Muscle of back (tissue), 11 donors: Measurements from ENCODE around the gene MPPED1. TPM values are rescaled to one million over a fixed set of nuclear protein-coding genes. Genes with fewer than 3 reads are reported as not detected.

Experiments
- DNase-seq, 3 donors: peaks; one replicate each; pipeline versions ENCODE4 v3.0.0 to v3.0.0-alpha.2; 2013
- polyA plus RNA-seq, 10 donors: library from polyadenylated mRNA; unstranded; fragments of 120-200 nt; gene quantifications; one replicate each; pipeline ENCODE4 v1.2.1, GENCODE V29; 2013; ENCODE audit not compliant: insufficient read length in 10 of 10

MPPED1 gene
- polyA plus RNA-seq, 10 donors = 0.27 to 4.8 (median 0.45) TPM

GRCh38 chr22:43429426-43429825 is 17.6 kb downstream of the MPPED1 start:
- DNase-seq = no peak

DNA sequence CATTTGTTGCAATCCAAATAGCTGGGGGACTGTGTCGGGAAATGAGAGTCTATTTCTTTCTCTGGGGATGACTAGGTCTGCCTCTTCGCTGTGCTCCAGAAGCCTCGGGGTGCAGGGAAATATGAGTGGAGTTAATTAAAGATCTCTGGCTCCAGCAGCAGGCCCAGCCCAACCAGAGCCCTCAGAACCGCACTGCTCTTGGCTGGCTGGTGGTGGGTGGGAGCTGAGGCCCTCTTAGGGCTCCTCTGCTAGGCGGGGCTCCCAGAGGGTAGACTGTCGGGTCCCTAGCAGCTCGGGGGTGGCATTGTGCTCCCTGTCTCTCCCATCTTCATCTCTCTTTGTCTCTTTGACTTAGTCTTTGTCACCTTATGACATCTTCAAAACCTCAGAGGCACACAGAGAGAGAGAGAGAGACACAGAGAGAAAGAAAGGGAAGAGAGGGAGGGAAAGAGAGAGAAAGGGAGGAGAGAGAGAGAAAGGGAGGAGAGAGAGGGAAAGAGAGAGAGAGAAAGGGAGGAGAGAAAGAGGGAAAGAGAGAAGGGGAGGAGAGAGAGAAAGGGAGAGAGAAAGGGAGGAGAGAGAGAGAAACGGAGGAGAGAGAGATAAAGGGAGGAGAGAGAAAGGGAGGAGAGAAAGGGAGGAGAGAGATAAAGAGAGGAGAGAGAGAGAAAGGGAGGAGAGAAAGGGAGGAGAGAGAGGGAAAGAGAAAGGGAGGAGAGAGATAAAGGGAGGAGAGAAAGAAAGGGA is 20.2 kb downstream of the MPPED1 start:
- peak in 1 of 3 donors; percentile 26 for DNase-seq

- no peak for DNase-seq
These were observed 21.1 kb downstream of the MPPED1 start for GRCh38 chr22:43432883-43433415.

DNA sequence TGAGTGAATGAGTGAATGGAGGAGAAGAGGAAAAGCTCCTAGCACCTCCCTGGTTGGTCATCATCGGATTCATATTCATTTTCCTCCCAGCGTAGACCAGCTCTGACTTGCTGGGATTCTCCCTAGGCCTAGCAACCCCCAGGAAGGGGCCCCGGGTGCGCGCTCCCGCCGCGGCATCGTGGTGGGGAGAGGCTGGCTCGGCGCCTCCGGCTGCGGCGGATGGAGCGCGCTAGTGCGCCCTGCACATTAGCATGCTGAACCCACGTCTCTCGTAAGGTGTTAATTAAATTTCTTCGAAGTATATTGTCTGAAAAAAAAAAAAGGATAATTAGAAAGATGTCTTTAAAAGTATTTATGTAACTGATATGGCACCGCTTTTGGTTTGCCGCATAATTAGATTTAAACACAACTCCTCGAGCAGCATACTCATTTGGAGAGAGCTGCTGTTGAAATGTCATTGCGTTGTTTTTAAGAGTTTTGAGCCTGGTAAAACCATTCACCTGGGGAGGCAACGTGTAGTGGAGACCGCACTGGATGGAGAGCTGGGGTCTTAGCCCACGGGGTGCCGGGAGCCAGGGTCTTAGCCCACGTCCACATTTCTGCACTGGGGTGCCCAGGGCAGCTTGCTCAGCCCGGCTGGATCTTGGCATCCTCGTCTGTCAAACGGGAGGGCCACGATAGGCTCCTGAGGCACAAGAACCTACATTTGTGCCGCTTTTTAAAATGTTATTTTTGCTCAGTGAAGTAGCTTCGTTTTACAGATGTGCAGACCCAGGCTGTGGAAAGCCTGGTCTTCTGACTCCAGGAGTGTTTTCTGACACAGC is 21.8 kb downstream of the MPPED1 start:
- no peak for DNase-seq

DNA sequence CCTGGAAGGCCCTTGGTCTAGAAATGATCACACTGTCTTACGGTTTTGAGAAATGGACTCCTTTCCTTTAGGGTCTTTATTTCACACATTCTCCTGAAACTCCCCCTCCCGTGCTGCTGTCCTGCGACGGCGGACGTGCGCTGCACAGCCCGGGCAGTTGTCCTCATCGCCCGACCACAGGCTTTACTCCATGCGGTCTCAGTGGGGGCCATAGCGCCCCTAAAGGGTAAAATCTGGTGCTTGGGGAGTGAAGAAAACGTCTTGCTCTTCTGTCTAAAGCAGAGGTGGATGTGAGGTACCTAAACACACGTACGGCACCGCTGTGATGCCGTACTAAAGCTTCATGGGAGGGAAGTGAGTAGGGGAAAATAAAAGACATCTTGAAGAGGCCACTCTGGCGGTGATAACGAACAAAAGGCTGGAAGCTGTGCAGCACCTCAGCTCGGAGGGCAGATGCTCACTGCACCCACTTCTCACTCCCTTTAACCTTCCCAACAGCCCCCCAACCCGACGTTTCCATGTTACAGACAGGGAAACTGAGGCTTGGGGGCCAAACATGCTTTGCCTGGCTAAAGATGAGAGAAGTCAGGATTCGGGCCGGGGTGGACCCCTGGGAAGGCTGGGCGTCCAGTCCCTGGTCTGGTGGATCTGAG is 22.6 kb downstream of the MPPED1 start:
- DNase-seq = no peak

DNA sequence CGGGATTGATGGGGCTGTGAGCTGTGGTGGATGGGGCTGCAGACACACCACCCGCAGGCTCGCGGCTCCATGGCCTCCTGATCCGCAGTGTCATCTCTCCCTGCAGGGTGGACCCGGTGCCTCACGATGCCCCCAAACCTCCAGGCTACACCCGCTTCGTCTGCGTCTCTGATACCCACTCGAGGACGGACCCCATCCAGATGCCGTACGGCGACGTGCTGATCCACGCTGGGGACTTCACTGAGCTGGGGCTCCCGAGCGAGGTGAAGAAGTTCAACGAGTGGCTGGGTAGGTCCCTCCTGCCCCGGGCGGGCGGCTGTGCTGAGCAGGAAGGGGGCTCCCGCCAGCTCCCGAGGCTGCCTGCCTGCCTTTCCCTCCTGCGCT is 23.1 kb downstream of the MPPED1 start:
- DNase-seq = no peak

DNA sequence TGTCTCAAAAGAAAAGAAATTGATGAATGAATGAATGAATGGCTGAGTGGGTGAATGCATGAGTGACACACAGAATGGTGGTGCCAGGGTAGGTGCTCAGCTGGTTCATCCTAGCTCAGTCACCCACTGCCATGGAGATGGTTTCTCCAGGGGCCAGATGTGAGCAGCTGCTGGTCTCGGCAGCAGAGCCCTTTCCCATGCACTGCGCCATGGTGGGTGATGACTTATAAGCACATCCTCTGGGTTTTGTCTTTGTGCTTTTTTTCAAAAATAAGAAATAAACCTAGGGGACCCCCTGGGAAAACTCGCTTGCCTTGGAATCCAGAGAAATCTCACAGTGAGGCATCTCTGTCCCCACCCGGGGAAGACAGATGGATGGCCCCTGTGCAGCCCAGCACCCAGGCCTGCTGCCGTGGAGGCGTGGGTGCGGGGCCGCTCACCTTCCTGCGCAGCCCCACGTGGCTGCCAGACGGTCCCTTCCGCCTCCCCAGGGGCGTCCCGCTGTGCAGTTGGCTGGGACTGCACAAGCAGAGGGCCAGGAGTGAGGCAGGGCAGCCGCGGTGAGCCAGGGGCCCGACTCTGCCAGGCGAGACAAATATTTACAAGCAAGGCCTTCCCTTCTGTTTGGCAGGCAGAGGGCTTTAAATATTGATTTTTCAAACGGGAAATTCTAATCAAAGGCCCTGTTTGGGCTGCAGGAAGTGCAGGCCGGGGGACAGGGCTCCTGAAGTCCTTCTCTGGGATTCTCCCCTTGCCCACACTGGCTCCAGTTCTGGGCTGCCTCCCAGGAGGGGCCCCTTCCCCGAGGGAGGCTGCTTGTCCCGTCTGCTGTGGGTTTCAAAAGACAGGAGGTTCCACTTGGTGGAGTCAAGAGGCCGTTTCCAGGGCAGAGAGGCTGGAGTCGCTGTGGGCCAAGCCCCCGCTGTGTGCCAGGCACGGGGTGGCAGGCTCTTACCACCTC is 24.3 kb downstream of the MPPED1 start:
- DNase-seq = no peak

- no peak for DNase-seq
These were observed 25.1 kb downstream of the MPPED1 start for GRCh38 chr22:43436868-43437267.

GRCh38 chr22:43437871-43438475 is 26.2 kb downstream of the MPPED1 start:
- DNase-seq = no peak

DNA sequence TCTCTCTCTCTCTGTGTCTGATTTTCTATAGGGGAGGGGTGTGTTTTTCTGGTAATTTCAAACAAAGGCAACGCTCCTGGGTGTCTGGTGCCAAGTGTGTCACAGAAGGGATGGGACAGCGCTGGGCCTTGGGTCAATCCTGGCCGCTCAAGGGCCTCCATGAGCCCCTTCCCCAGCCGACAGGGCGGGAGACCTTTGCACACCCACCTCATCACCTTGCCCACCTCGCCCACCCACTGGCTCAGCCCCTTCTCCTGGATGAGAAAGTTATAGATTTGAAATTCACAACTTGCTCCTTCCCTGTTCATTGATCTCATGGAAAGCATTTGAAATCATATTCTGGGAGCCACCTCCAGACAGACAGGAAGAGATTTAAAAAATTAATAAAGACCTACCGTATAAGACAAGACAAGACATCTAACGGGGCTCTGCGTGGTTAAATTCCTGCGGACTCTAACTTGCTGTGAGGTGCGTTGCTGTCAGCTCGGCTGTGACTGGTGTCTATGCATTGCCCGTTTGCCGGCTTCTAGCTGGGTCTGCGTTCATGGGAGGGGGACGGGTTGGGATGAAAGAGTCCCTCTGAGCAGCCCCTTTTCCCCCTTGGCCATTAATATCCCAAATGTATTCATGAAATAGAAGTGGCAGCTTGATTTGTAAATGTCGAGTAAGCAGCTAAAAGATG is 27.0 kb downstream of the MPPED1 start:
- DNase-seq = no peak

DNA sequence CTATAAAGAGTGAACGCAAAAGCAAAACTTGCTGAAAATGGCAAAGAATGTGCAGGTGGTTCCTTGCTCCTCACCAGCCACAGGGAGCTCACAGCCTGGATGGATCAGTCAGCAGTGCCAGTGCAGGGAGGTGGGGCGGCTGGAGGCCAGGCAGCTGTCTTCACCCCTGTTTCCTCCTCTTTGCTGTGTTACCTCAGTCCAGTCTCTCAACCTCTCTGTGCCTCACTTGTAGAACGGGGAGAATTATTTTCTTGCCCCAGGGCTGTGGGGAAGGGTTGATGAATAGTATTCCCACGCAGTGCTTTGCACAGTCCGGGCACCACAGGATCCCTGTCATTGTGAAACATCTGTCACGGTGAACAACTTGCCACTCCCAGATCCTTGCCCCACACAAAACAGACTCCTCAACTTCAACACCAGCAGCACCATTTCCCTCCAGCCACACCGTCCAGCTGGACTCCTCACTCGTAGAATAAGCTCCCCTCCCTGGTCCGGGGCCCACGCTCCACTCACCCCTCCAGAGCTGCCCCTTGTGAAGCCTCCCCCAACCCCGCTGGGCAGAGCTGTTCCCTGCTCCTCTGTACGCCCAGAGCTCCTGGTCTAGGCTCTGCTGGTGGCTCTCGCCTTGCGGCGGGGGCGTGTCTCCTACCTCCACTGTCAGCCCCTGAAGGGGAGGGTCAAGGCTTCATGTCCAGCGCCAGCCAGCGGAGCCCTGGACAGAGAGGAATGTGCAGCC is 27.7 kb downstream of the MPPED1 start:
- DNase-seq = no peak

DNA sequence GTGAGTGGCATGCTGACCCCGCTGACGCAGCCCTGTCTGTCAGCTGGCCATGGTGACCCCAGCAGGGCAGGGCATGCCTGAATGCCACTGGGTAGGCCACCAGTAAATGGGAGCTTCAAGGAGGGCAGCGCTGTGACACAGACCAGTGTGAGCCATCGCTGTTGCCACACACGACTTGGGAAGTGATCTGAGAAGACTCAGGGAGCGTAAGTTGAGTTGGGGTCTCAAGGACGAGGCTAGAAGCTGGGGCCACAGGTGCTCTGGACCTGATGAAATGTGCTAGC is 28.2 kb downstream of the MPPED1 start:
- DNase-seq = no peak

GRCh38 chr22:43440556-43440955 is 28.7 kb downstream of the MPPED1 start:
- DNase-seq = no peak

DNA sequence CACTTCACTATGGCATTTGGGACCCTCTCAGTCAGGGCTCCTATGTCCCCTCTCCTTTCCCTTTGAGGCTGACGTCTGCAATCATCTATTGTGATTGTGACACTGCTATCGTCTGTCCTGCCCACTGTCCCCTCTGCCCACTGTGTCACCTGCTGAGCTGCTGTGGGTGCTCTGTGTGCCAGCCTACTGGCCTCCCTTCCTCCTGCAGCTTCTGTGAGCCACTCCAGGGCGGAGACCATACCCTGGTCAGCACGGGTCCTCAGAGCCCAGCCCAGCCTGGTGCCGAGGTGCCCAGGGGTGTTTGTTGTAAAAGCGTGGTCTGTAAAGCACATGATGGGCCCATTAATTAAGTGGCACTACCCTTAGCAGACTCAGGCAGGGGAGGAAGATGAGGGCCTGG is 29.4 kb downstream of the MPPED1 start:
- no peak for DNase-seq

DNA sequence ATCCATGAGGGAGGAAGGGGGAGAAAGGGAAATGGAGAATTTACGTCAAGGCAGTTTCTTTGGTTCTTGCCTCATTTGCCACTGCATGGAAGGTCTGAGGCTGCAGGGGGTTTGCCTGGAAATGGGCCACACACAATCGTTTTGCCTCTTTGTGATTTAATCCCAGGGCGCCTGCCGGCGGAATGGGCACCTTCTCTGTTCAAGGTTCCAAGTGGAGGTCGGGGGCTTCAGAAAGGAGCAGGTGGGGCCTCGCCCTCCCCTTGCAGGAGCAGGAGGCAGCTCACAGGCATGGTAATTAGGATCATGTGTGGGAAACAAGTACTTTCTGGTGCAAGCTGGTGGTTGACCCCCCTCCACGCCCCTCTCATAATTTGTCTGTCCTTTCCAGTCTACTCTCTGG is 29.9 kb downstream of the MPPED1 start:
- DNase-seq = no peak

GRCh38 chr22:43442386-43443151 is 30.8 kb downstream of the MPPED1 start:
- no peak for DNase-seq

DNA sequence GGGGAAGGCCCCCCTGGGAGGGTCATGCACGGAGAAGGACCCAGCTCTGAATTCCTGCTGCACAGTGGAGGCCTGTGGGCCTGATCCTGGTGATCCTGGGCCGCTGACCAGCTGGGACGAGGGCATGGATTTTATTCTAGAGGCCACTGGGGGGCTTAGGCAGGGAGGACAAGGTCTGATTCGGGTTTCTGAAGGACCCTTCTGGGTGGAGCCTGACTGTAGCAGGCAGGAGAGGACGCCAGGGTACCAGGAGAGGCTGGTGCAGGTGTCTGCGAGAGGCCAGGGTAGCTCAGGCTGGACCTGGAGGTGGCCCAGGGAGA is 31.3 kb downstream of the MPPED1 start:
- no peak for DNase-seq

DNA sequence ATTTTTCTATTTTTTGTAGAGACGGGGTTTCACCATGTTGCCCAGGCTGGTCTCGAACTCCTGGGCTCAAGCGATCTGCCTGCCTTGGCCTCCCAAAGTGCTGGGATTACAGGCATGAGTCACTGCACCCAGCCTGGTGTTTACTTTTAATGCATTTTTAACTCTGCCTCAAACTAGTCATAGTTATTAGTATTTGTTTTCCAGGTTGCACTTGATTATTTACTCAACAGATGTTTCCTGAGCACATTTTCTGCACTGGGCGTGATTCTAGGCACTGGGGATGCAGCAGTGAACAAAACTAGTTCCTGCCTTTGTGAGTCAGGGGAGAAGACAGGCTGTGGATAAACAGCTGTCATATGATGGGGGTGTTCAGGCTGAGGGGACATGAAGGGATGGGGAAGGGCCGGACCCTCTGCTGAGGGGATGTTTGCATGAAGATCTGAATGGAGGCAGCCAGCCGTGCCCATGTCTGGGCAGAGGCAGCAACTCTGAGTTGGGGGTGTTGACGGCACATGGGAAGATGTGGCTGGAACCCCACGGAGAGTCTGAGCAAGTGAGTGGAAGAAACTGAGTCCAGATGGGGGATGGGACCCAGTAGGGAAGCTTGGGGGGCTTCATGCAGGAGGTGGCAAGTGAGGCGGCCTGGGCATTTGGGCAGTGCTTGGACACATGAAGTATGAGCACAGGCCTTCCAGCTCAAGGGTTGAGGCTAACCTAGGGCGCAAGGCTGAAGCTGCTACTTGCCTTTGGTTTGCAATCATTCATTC is 34.4 kb downstream of the MPPED1 start:
- no peak for DNase-seq
